AG04449 (cell line): ENCODE measurements around the gene PSMF1.

Source experiments
- CTCF ChIA-PET: fragments of 350-600 bp; formaldehyde crosslinking; extraction: SDS; loops from one replicate; lab custom pipeline; 2021; ENCODE audit warnings: antibody characterized with exemption; lab: Yijun Ruan, JAX
- POLR2A ChIA-PET: fragments of 400-600, 350-600 bp; formaldehyde crosslinking; extraction: SDS; loops from one replicate; lab custom pipeline; 2020; ENCODE audit warnings: antibody characterized with exemption, inconsistent platforms; lab: Yijun Ruan, JAX
- DNase-seq: peaks from one replicate; pipeline ENCODE4 v3.0.0-alpha.2; 2010; ENCODE audit warnings: low read depth, low spot score
- H3K4me3 ChIP-seq: 2 replicates; pipeline ENCODE4 v1.5.1; 2011; ENCODE audit warnings: low read depth, mild to moderate bottlenecking, control low read depth, low read length
- CTCF ChIP-seq: IDR thresholded peaks from one replicate; pipeline ENCODE4 v1.5.1; 2011; ENCODE audit warnings: mild to moderate bottlenecking, moderate library complexity, low read length, control low read depth, inconsistent platforms; ENCODE audit not compliant: insufficient read depth; ENCODE audit errors: missing control alignments

The PSMF1 gene

GRCh38 chr20:1119128-1119505 is 715 bp downstream of the PSMF1 start:
- CTCF ChIA-PET = interaction anchor here (1.0 to 4.8 kb wide), 5 partner anchors 11 to 348 kb away, joined by 3 to 38 read pairs (median 3); no protein-coding TSS in a partner anchor
- TF ChIP-seq CTCF = no peak
- DNase-seq = no peak
- POLR2A ChIA-PET = interaction anchor here (0.6 kb wide), 1 partner anchor 286 kb away, joined by 5 read pairs; the partner anchor contains the start of gene FAM110A
- peak overlapping the region; percentile 99 for H3K4me3 ChIP-seq

GRCh38 chr20:1119524-1119923 is 1.1 kb downstream of the PSMF1 start:
- ChIA-PET POLR2A (no interaction called here), CTCF (interaction anchor here (1.0 to 4.8 kb wide), 4 partner anchors 12 to 94 kb away, joined by 3 to 38 read pairs (median 4); no protein-coding TSS in a partner anchor)
- peak overlapping the region; percentile 99 for H3K4me3 ChIP-seq
- DNase-seq = no peak
- TF ChIP-seq CTCF = no peak

GRCh38 chr20:1121429-1121828 is 3.0 kb downstream of the PSMF1 start:
- no peak for TF ChIP-seq CTCF
- DNase-seq = no peak
- ChIA-PET POLR2A (no interaction called here), CTCF (interaction anchor here (1.6 kb wide), 1 partner anchor 13 kb away, joined by 11 read pairs; no protein-coding TSS in a partner anchor)
- no peak overlapping the region for H3K4me3 ChIP-seq

- no peak for TF ChIP-seq CTCF
- CTCF ChIA-PET = no interaction called here
- no peak overlapping the region for H3K4me3 ChIP-seq
- no peak for DNase-seq
- POLR2A ChIA-PET = no interaction called here
Measured at GRCh38 chr20:1122388-1123315, 4.2 kb downstream of the PSMF1 start.

GRCh38 chr20:1123666-1124065 is 5.3 kb downstream of the PSMF1 start:
- ChIA-PET POLR2A (no interaction called here), CTCF (interaction anchor here (0.9 to 2.0 kb wide), 3 partner anchors 15 to 380 kb away, joined by 3 to 9 read pairs (median 7); no protein-coding TSS in a partner anchor)
- DNase-seq = no peak
- H3K4me3 ChIP-seq = no peak overlapping the region
- no peak for TF ChIP-seq CTCF

- DNase-seq = no peak
- H3K4me3 ChIP-seq = no peak overlapping the region
- ChIA-PET POLR2A (no interaction called here), CTCF (interaction anchor here (0.9 to 2.0 kb wide), 3 partner anchors 16 to 379 kb away, joined by 3 to 9 read pairs (median 7); no protein-coding TSS in a partner anchor)
- TF ChIP-seq CTCF = no peak
Measured at GRCh38 chr20:1124421-1124820, 6.0 kb downstream of the PSMF1 start.
